ENCODE measurements around the gene YIPF1.
"Not testable (repeated sequence)": the region's sequence is repeated elsewhere in the genome, so short reads cannot be mapped to it uniquely, and the experiment has no call there.

Gene YIPF1

GRCh38 chr1:53893999-53894636, 4.5 kb upstream of the YIPF1 start, which contains the start of gene DIO1:
Gene DIO1 (plus strand): TSS chr1:53894187. CDS start chr1:53894211, 24 bp downstream.
- no peak for DNase-seq

DNA sequence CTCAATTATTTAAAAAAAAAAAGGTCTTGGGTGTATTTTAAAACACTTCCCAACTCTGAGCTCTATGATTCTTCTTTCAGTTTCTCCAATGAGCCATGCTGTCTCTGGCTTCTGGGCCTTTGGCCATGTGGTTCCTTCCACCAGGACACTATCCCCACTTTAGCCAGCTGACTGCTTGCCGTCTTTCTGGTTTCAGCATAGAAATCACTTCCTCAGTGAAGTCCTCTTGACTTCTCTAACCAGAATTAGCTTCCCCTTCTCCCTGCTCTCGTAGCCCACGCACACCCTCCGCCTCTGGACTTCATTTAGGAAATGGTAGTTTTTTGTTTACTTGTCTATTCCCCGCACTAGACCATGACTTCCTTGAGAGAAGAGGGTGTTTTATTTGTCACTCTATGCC, 3.3 kb upstream of the YIPF1 start:
- no peak for DNase-seq

DNA sequence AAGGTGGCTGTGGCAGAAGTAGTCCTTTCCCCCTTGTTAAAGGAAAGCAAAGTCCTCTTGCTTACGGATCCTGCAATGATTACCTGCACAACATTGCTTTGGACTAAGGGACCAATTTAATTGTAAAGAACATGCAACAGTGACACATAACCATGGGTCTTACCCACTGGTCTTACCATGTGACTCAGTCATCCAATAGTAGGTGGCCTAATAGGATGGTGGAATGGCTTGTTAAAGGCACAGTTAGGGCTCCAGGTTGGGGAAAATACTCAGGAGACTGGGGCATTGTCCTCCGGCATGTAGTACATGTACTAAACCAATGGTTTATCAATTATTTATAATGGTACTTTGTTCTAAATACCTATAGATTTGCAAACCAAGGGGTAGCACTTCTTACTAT, 2.1 kb upstream of the YIPF1 start:
- DNase-seq = no peak

GRCh38 chr1:53891018-53891417, 1.4 kb upstream of the YIPF1 start:
- no peak for DNase-seq

GRCh38 chr1:53890522-53890941, 935 bp upstream of the YIPF1 start:
- DNase-seq = no peak

- DNase-seq = no peak
Observed at GRCh38 chr1:53888681-53889080, 916 bp downstream of the YIPF1 start.

GRCh38 chr1:53883600-53883999, 6.0 kb downstream of the YIPF1 start:
- DNase-seq = not testable (repeated sequence)

DNA sequence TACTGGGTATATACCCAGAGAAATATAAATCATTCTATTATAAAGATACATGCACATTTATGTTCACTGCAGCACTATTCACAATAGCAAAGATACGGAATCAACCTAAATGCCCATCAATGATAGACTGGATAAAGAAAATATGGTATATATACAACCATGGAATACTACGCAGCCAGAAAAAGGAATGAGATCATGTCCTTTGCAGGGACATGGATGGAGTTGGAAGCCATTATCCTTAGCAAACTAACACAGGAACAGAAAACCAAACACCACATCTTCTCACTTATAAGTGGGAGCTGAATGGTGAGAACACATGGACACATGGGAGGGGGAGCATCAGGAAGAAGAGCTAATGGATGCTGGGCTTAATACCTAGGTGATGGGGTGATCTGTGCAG, 7.7 kb downstream of the YIPF1 start:
- DNase-seq = not testable (repeated sequence)

DNA sequence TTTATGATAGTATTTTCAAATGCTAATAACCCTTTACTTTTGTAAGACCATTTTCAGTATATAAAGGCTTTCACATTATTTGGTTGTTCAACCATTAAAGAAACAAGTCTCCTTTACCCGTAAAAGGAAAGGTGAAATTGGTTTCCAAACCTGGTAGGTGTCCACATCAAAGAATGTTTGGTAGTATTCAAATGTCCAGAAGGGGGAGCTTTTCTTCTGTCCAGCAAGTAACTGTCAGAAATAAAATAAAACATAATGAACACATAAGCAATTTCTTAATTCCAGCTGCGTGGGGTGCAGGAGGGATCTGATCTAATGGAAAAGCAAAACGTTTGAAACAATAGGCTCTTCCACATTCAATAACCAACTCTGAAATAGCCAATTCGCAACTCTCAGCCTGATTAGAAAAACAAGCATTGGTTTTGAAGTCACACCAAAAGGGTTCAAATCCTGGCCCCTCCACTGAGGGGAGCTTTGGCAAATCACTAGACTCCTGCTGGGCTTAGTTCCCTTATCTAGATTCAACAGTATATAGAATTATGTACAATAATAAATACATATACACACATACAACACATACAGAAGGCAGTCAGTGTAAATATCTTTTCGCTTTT, 11.0 kb downstream of the YIPF1 start:
- DNase-seq = no peak

DNA sequence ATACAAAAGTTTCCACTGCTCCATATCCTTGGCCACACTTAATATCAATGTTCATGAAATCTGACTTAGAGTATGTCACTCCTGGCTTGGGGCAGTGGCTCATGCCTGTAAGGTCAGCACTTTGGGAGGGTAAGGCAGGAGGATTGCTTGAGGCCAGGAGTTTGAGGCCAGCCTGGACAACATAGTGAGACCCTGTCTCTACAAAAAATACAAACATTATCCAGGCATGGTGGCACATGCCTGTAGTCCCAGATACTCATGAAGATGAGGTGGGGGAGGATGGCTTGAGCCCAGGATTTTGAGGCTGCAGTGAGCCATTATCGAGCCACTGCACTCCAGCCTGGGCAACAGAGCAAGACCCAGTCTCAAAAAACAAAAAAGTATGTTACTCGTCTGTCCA, 14.4 kb downstream of the YIPF1 start:
- not testable (repeated sequence) for DNase-seq

GRCh38 chr1:53871773-53872484, 17.7 kb downstream of the YIPF1 start:
- no peak for DNase-seq

- no peak for DNase-seq
Observed at GRCh38 chr1:53871221-53871620, 18.4 kb downstream of the YIPF1 start.

DNA sequence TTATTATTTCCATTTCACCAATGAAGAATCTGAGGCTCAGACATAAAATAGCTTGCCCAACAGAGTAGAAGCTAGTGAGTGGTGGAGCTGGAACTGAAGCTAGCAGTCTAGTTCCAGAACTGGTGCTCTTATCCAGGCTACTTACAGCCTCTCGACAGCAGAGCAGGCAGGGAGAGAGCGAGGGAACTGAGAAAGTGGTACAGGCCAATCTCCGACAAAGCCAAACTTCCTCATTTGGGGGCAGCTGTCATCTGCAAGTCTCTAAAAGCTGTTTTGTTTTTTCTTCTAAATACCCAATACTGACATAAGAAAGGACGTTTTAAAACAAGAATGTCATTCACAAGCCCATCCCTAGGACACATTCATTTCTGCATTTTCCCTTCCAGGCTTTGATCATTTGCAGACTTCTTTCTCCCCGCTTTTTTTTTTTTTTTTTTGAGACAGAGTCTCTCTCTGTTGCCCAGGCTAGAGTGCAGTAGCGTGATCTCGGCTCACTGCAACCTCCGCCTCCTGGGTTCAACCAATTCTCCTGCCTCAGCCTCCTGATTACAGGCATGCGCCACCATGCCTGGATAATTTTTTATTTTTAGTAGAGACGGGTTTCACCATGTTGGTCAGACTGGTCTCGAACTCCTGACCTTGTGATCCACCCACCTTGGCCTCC, 20.0 kb downstream of the YIPF1 start:
- no peak for DNase-seq

DNA sequence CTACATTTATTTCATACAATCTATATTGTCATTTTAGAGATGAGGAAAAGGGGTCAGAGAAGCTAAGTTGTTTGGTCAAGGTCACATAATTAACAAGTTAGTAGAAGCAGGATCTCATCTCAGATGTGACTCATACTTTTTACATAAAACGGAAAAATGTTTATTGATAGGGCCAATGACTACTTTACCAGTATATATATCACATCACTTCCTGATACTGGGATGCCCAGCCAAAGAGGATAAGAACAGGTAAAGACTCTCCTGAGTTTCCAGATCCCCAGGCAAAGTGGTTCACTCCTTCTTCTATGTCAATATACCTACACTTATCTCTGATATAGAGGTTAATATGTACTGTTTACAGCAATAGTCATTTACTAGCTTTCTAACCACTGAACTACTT, 21.0 kb downstream of the YIPF1 start:
- no peak for DNase-seq

DNA sequence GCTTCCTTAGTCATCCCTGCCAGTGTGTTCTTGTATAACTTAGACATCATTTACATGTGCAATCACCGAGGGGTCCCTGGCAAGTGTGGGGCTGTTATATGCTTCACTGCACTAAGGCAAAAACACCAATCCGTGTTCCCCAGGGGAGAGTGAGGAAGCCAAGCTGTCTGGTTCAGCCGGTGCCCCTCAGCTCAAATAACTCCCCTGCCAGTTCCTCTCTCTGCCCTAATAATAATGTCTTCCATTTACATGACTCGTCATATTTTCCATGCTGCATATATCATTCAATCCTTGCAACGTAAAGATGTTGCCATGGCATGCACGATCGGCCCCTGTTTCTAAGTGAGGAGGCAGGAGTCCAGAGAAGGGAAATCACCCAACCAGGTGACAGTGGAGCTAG, 27.1 kb downstream of the YIPF1 start:
- DNase-seq = no peak

GRCh38 chr1:53860967-53861411, 28.6 kb downstream of the YIPF1 start:
- DNase-seq = peak; percentile 46 to 51

- DNase-seq = no peak
Observed at GRCh38 chr1:53851571-53852285, 37.9 kb downstream of the YIPF1 start.

- no peak for DNase-seq
Observed at GRCh38 chr1:53850082-53850673, 39.4 kb downstream of the YIPF1 start.

GRCh38 chr1:53847980-53848379, 41.6 kb downstream of the YIPF1 start:
- DNase-seq = no peak

- no peak for DNase-seq
Observed at GRCh38 chr1:53842347-53842746, 47.2 kb downstream of the YIPF1 start.

DNA sequence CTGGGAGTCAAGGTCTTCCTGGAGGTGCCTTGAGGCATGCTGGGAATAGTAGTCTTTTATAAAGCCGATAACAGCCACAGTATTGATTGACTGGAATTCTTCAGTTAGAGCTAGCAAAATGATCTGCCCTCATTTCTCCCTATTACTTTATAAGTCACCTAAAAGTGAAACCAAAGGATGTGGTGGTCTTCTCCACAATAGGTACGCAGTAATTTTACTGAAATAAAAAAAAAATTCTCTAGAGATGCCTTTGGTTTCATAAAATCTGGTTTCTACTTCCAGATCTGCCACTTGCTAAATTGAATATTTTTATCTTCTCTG, 51.0 kb downstream of the YIPF1 start:
- no peak for DNase-seq

GRCh38 chr1:53837924-53838653, 51.5 kb downstream of the YIPF1 start, which contains the start of gene NDC1:
Gene NDC1 (minus strand): TSS chr1:53838296. CDS start chr1:53838261, 35 bp downstream.
- DNase-seq = peak; percentile 87 to 88
